Testis (tissue), 2 donors: ENCODE measurements around the gene MTM1.

Experiments used
- POLR2A ChIP-seq: fragments of 450-650 bp; IDR thresholded peaks from one replicate; pipeline ENCODE4 v1.6.1; 2017; ENCODE audit warnings: antibody characterized with exemption, mild to moderate bottlenecking, moderate library complexity
- TF ChIP-seq, protein P1 (sequence below), 3 experiments: fragments of 450-650 bp in 2 of 3; fragments of 200-600 bp in 1 of 3; sonication (generic) in 1 of 3; IDR thresholded peaks; one replicate each; pipeline ENCODE4 v1.5.1; 2016 to 2019; ENCODE audit warnings: antibody characterized with exemption in 3 of 3, mild to moderate bottlenecking in 2 of 3, moderate library complexity in 1 of 3

DNA sequence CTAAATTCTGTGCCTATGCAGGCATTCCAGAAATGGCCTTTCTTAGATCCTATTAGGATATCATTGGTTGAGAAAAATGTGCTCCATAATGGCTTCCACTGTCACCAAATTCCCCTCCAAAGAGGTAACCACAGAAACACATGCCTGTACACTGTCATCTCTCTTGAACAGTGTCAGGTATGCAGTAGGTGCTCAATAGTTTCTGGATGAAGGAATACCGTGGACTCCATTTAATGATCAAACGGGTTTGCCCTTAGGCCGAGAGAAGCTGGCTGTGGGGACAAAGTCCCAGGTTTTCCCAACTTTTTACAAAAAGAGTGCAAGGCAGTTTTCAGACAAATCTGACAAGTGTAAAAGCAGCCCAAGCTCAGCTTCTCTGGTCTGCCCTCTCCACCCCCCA, 16.5 kb upstream of the MTM1 start:
- TF ChIP-seq, protein P1, sequence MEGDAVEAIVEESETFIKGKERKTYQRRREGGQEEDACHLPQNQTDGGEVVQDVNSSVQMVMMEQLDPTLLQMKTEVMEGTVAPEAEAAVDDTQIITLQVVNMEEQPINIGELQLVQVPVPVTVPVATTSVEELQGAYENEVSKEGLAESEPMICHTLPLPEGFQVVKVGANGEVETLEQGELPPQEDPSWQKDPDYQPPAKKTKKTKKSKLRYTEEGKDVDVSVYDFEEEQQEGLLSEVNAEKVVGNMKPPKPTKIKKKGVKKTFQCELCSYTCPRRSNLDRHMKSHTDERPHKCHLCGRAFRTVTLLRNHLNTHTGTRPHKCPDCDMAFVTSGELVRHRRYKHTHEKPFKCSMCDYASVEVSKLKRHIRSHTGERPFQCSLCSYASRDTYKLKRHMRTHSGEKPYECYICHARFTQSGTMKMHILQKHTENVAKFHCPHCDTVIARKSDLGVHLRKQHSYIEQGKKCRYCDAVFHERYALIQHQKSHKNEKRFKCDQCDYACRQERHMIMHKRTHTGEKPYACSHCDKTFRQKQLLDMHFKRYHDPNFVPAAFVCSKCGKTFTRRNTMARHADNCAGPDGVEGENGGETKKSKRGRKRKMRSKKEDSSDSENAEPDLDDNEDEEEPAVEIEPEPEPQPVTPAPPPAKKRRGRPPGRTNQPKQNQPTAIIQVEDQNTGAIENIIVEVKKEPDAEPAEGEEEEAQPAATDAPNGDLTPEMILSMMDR (IDR thresholded peaks at IDR 0.05), result no peak
- no peak for TF ChIP-seq POLR2A
